Ovary (tissue), 9 donors: Measurements from ENCODE around the gene CACNA2D3. TPM values are rescaled to one million over a fixed set of nuclear protein-coding genes. Genes with fewer than 3 reads are reported as not detected.

Experiments
- DNase-seq, 5 donors: peaks; one replicate each; pipeline ENCODE4 v3.0.0-alpha.2; 2019 to 2020
- H3K27ac ChIP-seq, 2 donors: fragments of 200-600 bp; one replicate each; pipeline versions ENCODE4 v1.5.1 to v1.8.0; 2019 to 2022
- H3K27me3 ChIP-seq: fragments of 200-600 bp; one replicate; pipeline ENCODE4 v1.8.0; 2022
- H3K36me3 ChIP-seq: fragments of 200-600 bp; sonication (generic); one replicate; pipeline ENCODE4 v1.5.1; 2019
- H3K4me1 ChIP-seq: one replicate; pipeline ENCODE4 v1.8.1; 2013; ENCODE audit warnings: mild to moderate bottlenecking, moderate library complexity; ENCODE audit not compliant: insufficient read depth
- H3K4me3 ChIP-seq: fragments of 200-600 bp; sonication (generic); one replicate; pipeline ENCODE4 v1.5.1; 2017
- H3K9me3 ChIP-seq, 2 donors: fragments of 200-600 bp in 1 of 2; sonication (generic) in 1 of 2; one replicate each; pipeline versions ENCODE4 v1.5.1 to v1.8.1; 2013 to 2019; ENCODE audit warnings: mild to moderate bottlenecking in 1 of 2, moderate library complexity in 1 of 2
- CTCF ChIP-seq, 3 donors: fragments of 450-650 bp in 2 of 3; fragments of 200-600 bp in 1 of 3; IDR thresholded peaks; one replicate each; pipeline versions ENCODE4 v1.5.1 to v1.8.0; 2016 to 2022; ENCODE audit warnings: antibody characterized with exemption in 3 of 3, mild to moderate bottlenecking in 1 of 3
- EP300 ChIP-seq: sonication (generic); formaldehyde crosslinking; IDR thresholded peaks from one replicate; pipeline ENCODE4 v1.6.1; 2017; ENCODE audit warnings: antibody characterized with exemption
- POLR2A ChIP-seq: fragments of 450-650 bp; IDR thresholded peaks from one replicate; pipeline ENCODE4 v1.6.1; 2017; ENCODE audit warnings: antibody characterized with exemption, mild to moderate bottlenecking, moderate library complexity
- WGBS, 3 donors: extraction: QIAGEN DNeasy Blood & Tissue Kit in 1 of 3; methylation state at CpG; one replicate each; pipeline versions ENCODE4 v1.1.5 to v1.1.7; 2013 to 2017; 5-methylcytosine and 5-hydroxymethylcytosine counted together
- intact Hi-C, 4 donors: fragments of 100-400 bp; cut with DNase I; formaldehyde crosslinking; loops; one replicate each; pipeline versions ENCODE4 v1.11.0 to v1.15.1; 2022 to 2023
- polyA plus RNA-seq, 2 donors: library from polyadenylated mRNA; stranded (reverse); fragments of 200-250 nt in 1 of 2; fragments of 350-450 nt in 1 of 2; fragmentation: Illumina TruSeq in 1 of 2; extraction: RNeasy Lipid Tissue Mini Kit (QIAGEN cat#74804) in 1 of 2; gene quantifications; one replicate each; pipeline ENCODE4 v1.2.3, GENCODE V29; 2013 to 2014
- total RNA-seq, 7 donors: library from RNA; depleted of rRNA in 2 of 7; stranded (reverse); fragments of >200 nt in 2 of 7; fragmentation: NEBNext Ultra II Directional in 3 of 7; extraction: Animal tissue kit (Norgen Biotek cat#: 25700) in 3 of 7; gene quantifications; one replicate each; pipeline versions ENCODE4 v1.1.0 to v1.2.4, GENCODE V29; 2016 to 2023
- donor health status: DM: no; HTN: no; CAD: no; lungs with moderate emphysema.
- donor health status: DM: no; HTN: no; CAD: no.
- donor health status: Bipolar disorder and iron deficiency.
- donor health status: DM: yes; HTN: yes; CAD: no.
- donor health status: DM: no; HTN: no; CAD: no.
- donor health status: DM: yes; HTN: yes; CAD: no.

CACNA2D3 gene
- total and polyA plus RNA-seq, 9 donors = 2.0 to 10.1 (median 4.7) TPM

DNA sequence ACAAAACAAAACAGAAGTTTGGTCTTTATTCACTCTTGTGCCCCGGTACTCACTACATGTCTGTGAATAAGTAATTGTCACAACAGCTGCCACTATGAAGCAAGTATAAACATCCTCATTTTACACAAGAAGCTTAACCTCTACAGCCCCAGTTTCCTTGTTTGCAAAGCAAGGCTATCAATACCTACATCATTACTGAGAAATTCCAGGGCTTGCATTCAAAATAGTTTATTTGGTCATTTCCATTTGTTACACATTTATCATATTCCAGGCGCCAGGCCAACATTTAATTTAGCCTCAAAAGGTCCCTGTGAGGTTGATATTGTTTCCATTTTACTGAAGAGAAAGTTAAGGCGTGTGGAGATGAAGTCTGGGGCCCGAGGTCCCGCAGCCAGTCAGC lies 966.9 kb downstream of the CACNA2D3 start:
- 52 to 55% (median 53%) methylated on average over 5 of the region's 5 CpGs for WGBS, 3 donors
- no peak for TF ChIP-seq POLR2A
- TF ChIP-seq CTCF (IDR thresholded peaks at IDR 0.05) = no peak
- TF ChIP-seq EP300 = no peak
- H3K27me3 ChIP-seq = no peaks in the 10 kb centered on the region

DNA sequence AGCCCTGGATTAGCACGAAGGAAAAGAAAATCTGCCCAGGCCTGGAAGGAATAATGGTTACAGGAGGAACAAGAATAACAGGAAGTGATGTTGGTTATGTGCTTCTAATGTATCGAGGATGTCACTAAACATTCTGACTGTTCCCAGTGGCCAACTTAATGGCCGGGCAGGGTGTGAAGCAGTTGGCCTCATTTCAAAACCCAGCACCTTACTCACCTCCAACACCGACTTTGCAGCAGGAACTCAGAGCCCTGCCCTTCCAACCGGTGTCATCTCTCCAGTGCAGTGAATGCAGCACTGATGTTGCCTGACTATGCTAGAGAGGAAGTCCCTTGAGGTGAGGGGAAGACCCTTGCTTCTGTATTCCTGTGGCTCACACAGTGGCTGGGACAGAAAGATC lies 967.9 kb downstream of the CACNA2D3 start:
- TF ChIP-seq CTCF (IDR thresholded peaks at IDR 0.05) (no peak), EP300 (no peak), POLR2A (no peak)
- H3K4me3 ChIP-seq = no peak overlapping the region
- no peaks in the 10 kb centered on the region for H3K9me3 ChIP-seq
- no peaks in the 10 kb centered on the region for H3K4me1 ChIP-seq
- no peaks in the 10 kb centered on the region for H3K36me3 ChIP-seq
- H3K27ac ChIP-seq = no peak overlapping the region
- intact Hi-C loops = no loop called here
- no peaks in the 10 kb centered on the region for H3K27me3 ChIP-seq
- 68 to 80% (median 69%) methylated on average over 5 of the region's 5 CpGs for WGBS, 3 donors
- no peak for DNase-seq

More for the DNA sequence above, 966.9 kb downstream of the CACNA2D3 start:
- H3K4me1 ChIP-seq = no peaks in the 10 kb centered on the region
- intact Hi-C loops = no loop called here
- H3K27ac ChIP-seq = no peak overlapping the region
- no peaks in the 10 kb centered on the region for H3K36me3 ChIP-seq
- no peak overlapping the region for H3K4me3 ChIP-seq
- H3K9me3 ChIP-seq = no peaks in the 10 kb centered on the region
- no peak for DNase-seq

DNA sequence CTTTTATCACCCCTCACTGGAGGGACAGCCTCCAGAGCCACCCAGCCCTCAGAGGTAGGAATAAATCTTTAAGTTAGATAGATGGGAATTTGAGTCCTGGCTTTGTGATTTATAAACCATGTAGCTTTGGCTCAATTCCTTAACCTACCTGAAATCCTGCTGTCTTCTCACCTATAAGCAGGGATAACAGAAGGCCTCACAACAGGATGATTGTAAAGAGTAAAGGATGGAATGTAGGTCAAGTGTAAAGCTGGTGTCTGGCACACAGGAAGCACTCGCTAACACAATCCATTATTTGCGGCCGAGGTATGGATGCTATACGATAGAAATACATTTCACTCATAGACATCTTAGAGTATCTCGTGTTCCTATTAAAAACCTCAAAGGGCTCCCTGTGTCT lies 968.4 kb downstream of the CACNA2D3 start:
- H3K27ac ChIP-seq = no peak overlapping the region
- no peak for TF ChIP-seq CTCF (IDR thresholded peaks at IDR 0.05)
- no peak for TF ChIP-seq EP300
- TF ChIP-seq POLR2A = no peak
- intact Hi-C loops = no loop called here
- no peak overlapping the region for H3K4me3 ChIP-seq
- no peaks in the 10 kb centered on the region for H3K9me3 ChIP-seq
- H3K4me1 ChIP-seq = no peaks in the 10 kb centered on the region
- WGBS, 3 donors = 85 to 95% (median 85%) methylated on average over 5 of the region's 5 CpGs
- H3K27me3 ChIP-seq = no peaks in the 10 kb centered on the region
- no peaks in the 10 kb centered on the region for H3K36me3 ChIP-seq
- no peak for DNase-seq

DNA sequence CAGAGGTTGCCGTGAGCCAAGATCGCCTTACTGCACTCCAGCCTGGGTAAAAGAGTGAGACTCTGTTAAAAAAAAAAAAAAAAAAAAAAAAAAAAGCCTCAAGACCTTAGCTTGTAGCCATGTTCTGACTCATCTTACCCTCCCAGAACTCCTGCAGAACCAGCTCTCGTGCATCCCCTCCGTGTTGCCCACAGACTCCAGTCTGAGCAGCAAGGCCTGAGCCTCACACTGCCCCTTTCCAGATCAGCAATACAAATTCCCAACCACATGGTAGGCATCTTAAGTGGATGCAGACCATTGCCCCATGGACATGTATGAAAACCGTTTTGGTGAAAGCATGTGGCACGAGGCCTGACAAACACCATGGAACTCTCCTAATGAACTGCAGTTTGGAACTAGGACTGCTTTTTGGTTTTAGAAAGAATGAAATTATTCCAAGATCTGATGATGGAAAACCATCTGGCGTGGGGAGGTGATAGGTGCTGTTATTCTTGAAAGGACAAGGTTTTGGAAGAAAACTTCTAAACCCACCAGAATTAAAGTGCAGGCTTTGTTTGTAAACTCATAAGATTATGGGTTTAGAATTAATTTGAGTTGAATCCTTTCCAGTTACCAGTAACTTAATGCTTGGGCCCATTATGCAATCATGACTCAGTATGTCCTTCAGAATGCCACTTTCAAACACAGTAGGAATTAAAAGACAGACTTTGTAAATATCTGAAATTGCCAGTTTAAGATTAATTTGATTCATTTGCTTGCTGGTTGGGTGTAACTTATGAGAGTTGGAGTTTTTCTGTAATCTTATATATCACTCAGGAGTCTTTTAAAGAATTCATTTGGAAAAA lies 969.3 kb downstream of the CACNA2D3 start:
- no peak overlapping the region for H3K27ac ChIP-seq
- no peak for DNase-seq
- intact Hi-C loops = no loop called here
- H3K9me3 ChIP-seq = no peaks in the 10 kb centered on the region
- H3K4me1 ChIP-seq = no peaks in the 10 kb centered on the region
- no peaks in the 10 kb centered on the region for H3K27me3 ChIP-seq
- H3K36me3 ChIP-seq = no peaks in the 10 kb centered on the region
- TF ChIP-seq CTCF (IDR thresholded peaks at IDR 0.05) = no peak
- TF ChIP-seq POLR2A = no peak
- TF ChIP-seq EP300 = no peak
- WGBS, 3 donors = 86 to 97% (median 88%) methylated on average over 7 of the region's 7 CpGs
- H3K4me3 ChIP-seq = no peak overlapping the region
